GM23248 (cell line): Measurements from ENCODE around the gene CHN2.

Experiments
- EZH2 ChIP-seq: fragments of 200-600 bp; sonication (generic); IDR thresholded peaks from 2 replicates; pipeline ENCODE4 v1.6.1; 2018; ENCODE audit warnings: antibody characterized with exemption, mild to moderate bottlenecking; ENCODE audit not compliant: insufficient read depth, poor library complexity, severe bottlenecking
- EZH2phosphoT487 ChIP-seq: fragments of 200-600 bp; sonication (generic); IDR thresholded peaks from 2 replicates; pipeline ENCODE4 v1.6.1; 2018; ENCODE audit warnings: antibody characterized with exemption, moderate library complexity, mild to moderate bottlenecking, low read depth; ENCODE audit not compliant: insufficient read depth

DNA sequence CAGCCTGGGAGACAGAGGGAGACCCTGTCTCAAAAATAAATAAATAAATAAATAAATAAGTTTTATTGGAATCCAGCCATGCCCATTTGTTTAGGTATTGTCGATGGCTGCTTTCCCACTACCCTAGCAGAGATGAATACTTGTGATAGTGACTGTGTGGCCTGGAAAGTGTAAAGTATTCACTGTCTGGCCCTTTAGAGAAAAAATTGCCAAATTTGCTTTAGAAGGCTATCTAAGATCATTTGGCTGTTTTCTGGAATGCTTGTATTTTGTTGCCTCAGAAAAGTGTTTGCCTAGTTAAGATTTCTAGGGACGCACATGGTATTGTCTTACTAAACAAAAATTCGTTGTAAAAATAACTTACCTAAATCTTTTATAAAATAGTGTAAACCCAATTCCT, 35.4 kb downstream of the CHN2 start:
- TF ChIP-seq EZH2 = no peak
- TF ChIP-seq EZH2phosphoT487 = no peak
